GM12874 (cell line): ENCODE measurements around the gene TMEM238L.
A peak's percentile ranks its signal among the peaks of the same experiment; 100 is the strongest.

Experiments used
- TF ChIP-seq, protein P1 (sequence below): IDR thresholded peaks from 2 replicates; pipeline ENCODE4 v1.5.1; 2011; ENCODE audit warnings: low read depth, mild to moderate bottlenecking, control low read depth, low read length, moderate library complexity; ENCODE audit not compliant: insufficient read depth

Gene TMEM238L, protein sequence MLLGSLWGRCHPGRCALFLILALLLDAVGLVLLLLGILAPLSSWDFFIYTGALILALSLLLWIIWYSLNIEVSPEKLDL

DNA sequence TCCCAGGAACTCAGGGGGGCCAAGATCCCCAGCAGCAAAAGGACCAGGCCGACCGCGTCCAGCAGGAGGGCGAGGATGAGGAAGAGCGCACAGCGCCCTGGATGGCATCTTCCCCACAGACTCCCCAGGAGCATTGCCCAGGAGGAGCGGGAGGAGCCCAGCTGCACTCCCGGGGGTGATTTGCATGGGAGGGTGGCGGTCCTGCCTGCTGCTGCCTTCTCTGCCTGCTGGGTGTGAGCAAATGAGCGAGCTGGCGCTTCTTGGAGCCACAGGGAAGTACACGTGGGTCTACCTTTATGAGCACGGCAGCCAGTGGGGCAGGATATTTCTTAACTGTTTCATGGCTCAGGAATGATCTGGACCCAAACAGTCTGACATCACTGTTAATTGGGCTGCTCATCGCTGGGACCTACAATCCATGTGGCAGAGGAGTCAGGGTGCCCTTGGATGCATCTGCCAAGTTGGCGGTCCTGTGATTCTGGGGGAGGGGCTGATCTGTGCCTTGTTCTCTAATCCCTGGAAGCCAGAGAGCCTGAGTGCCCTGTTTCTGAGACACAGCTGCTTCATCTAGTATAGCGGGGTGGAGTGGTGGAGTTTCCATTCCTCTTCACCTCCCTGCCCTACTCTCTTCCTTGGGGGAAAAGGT, at the start of gene TMEM238L:
TMEM238L (minus strand) TSS at position 270 of the 646 bp plus-strand sequence; CDS start at position 134, 136 bp downstream.
- TF ChIP-seq, protein P1, sequence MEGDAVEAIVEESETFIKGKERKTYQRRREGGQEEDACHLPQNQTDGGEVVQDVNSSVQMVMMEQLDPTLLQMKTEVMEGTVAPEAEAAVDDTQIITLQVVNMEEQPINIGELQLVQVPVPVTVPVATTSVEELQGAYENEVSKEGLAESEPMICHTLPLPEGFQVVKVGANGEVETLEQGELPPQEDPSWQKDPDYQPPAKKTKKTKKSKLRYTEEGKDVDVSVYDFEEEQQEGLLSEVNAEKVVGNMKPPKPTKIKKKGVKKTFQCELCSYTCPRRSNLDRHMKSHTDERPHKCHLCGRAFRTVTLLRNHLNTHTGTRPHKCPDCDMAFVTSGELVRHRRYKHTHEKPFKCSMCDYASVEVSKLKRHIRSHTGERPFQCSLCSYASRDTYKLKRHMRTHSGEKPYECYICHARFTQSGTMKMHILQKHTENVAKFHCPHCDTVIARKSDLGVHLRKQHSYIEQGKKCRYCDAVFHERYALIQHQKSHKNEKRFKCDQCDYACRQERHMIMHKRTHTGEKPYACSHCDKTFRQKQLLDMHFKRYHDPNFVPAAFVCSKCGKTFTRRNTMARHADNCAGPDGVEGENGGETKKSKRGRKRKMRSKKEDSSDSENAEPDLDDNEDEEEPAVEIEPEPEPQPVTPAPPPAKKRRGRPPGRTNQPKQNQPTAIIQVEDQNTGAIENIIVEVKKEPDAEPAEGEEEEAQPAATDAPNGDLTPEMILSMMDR = no peak

DNA sequence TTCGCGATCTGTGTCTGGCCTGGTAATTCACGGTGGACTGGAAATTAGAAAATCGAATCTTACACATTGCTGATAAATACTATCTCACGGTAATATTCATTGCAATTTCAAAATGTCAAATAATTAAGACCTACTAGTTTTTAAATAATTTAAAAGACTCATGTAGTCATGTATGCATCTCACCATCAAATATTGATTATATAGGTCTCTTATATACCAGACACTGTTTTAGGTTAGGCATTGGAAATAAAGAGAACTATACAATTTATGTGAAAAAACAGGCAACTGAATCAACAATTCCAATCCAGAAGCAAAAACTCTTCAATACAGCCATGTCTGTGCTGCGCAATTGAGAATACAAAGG, 41.5 kb upstream of the TMEM238L start:
- TF ChIP-seq, protein P1 = no peak

DNA sequence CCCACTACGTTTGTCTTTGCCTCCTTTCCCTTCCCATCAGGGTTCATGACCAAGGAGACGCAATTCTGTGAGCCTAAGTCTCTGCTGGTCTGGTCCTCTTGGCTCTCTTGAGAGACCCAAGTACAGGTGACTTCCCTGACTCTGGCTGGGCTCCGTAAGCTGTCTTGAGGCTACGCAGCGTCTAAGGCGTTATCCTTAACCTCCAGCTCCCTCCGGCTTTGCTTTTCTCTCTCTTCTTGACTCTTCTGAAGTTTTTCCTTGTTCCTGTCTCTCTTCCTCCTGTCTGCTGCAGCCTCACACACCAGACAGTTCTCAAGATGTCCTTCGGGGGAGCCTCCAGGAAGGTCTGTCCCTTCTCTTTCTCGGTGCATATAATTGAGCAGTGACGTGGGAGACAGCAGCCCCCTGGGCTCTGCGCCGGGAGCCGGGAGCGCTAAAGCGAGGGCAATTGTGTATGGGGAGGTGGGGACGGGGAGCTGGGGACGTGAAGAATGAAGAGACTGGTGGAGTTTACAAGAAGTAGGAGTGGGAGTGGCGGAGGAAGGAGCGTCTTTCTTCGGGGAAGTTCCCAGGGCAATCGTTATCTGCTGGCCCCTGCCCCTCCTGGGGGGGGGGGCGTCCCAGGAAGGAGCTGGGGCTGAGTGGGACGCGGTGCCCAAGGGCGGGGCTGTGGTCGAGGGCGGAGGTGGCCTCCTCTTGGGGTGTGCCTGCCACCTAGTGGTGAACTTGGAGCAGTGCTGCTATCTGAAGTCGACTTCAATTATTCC, 40.9 kb upstream of the TMEM238L start:
- TF ChIP-seq, protein P1 = peak; percentile 90

DNA sequence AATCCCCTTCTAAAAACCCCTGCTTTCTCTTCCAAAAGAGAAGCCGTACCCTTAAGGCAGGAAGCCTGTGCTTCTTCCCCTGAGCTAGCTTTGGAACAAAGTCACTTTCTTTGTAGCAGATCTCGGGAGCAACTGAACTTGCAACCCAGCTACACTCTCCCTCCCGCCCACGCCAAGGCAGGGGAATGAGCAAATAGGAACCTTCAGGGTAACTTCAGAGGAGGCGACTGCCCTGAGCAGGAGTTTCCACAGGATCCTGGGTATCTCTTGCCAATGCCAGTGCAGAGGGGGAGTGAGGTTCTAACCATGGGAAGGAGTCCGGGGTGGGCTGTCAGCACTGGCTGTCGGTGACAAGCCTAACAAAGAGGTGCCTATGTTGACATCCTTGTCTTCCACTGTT, 39.9 kb upstream of the TMEM238L start:
- TF ChIP-seq, protein P1 = no peak

DNA sequence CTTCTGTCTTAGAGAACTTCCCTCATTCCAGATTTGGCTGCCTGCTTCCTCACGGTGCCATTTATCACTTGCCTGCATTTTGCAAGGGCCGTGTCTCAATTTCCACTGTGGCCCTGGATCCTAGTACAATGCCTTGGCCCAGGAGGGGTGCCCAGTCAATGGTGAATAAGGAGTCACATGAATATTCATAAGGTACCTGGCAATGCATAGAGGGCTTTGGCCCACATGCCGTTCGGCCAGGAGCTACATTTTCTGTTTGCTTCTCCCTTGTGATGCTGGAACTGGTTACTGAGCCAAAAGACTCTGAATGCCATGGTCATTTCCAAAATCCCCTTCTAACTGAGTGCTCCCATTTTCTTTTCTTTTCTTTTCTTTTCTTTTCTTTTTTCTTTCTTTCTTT, 38.8 kb upstream of the TMEM238L start:
- TF ChIP-seq, protein P1 = no peak

DNA sequence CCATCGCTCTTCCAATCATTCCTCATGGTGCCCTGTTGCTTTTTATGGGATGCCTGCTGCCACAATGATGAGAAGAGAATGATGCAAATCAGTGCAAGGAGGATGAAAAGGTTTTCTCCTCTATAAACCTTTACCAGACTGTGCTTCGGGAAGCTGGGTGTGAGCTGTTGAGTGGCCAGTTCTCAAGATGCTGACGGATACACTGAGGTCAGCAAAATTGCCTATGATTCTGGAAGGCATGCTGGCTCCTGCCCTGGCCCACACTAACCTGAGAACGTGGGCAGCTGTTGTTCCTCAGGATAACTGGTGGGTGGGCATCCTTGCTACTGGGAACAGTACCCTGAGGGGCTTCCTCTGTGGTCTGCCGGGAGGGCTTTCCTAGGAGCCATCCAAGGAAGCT, 34.8 kb upstream of the TMEM238L start:
- TF ChIP-seq, protein P1 = no peak

DNA sequence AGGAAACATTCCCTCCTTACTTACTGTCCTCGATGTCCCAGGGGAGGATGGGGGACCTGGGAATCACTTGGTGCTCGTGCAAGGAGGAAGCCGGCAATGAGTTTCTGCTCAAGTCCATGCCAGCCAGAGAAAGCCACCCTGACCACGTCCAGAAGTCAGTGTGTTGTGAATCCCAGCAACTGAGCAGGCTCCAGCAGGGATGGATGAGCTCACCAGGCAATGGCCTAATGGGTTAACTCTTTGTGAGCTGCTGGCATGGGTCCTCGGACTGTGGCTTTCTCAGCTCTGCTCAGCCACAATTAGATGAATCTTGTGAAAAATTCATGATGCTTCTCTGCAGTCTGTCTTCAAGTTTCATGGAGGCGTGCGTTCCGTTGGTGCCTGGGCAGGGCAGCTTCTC, 34.0 kb upstream of the TMEM238L start, which contains the start of gene PIRT:
PIRT (minus strand) TSS at position 167 of the 400 bp plus-strand sequence. CDS start 12,442 bp downstream, outside the sequence.
- TF ChIP-seq, protein P1 = no peak
